GM11168 (cell line): ENCODE data around the gene PIK3R5.
"Not testable (repeated sequence)": the region's sequence is repeated elsewhere in the genome, so short reads cannot be mapped to it uniquely, and the experiment has no call there.

Source experiments
- in situ Hi-C: fragments of 300-500 bp; cut with MboI; formaldehyde crosslinking; loops from one replicate; pipeline ENCODE4 v1.12.0; 2022; ENCODE audit warnings: low sequenced_read_pairs; ENCODE audit not compliant: unreplicated experiment

Gene PIK3R5

DNA sequence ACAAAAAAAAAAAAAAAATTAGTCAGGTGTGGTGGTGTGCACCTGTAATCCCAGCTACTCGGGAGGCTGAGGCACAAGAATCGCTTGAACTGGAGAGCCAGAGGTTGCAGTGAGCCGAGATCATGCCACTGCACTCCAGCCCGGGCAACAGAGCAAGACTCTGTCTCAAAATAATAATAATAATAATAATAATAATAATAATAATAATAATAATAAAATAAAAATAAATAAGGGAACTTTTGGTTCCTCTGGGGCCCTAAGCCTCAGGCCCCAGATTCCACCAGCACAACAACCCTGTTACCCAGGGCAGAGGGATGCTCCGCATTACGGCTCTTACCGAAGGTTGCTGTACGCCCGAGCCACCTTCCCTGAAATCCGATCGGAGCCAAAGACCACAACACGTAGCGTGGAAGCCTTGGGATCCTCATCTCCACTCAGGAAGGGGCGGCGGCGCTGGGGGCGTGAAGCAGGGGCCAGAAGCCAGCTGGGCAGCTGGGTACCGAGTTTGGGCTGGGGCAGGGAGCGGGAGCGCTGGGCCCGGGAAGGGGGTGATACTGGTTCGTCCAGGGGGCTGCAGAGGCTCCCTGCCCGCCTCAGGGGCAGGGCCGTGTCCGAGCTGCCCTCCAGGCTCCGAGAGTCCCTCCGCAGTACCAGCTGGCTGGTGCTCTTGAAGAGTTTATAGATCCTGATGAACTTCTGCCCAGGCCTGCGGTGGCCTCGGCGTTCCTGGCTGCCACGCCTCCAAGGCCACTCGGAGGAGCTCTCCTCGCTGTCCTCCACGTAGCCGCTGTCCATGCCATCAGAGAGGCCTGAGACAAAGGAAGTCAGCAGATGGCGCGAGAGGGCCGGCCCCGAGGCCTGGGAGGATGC is 77.4 kb downstream of the PIK3R5 start:
- in situ Hi-C loops, result no loop called here

DNA sequence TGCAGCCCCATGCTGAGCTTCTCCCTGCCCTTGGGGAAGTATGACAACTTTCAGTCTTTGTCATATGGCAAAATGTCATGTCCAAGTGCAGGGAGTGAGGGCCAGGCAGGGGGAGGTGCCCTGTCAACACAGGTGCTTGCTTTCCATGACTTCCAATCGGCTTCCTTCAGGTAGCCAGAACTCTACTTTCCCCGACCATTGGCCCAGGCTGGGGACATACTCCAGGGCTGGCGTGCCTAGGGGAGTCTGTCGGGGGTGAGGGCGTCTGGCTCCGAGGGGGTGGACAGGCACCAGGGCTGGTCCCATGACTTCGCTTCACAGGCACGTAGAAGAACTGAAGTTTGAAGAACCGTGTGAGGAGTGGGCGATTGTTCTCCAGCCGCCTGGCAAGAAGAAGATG is 78.2 kb downstream of the PIK3R5 start:
- in situ Hi-C loops, result no loop called here

DNA sequence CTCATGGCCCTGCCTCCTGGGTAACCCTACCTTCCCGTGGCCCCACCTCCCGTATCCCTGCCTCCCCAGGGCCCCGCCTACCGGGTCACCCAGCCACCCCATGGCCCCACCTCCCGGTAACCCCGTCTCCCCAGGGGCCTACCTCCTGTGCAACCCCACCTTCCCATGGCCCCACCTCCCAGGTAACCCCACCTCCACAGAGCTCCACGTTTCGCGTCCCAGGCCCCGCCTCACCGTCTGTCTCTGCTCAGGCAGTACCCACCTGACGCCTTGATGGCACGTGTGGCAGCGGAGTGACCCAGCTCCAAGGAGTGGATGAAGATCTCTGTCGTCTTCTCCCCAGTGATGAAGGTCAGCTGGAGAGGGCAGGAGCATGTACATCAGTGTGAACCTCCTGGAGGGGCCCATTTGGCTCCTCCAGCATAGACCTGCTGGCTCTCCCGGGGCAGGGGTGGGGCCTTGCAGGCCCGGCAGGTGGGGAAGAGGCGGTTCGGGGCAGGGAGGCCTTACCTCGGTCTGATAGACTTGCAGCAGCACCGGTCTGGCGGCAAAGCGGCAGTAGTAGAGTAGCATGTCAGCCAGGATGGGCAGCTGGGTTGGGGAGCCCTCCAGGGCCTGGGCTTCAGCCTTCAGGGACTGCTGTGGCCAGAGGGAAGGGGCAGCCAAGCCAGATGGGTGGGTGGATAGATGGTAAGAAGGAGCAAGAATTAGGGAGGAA is 79.4 kb downstream of the PIK3R5 start:
- in situ Hi-C loops, result no loop called here

DNA sequence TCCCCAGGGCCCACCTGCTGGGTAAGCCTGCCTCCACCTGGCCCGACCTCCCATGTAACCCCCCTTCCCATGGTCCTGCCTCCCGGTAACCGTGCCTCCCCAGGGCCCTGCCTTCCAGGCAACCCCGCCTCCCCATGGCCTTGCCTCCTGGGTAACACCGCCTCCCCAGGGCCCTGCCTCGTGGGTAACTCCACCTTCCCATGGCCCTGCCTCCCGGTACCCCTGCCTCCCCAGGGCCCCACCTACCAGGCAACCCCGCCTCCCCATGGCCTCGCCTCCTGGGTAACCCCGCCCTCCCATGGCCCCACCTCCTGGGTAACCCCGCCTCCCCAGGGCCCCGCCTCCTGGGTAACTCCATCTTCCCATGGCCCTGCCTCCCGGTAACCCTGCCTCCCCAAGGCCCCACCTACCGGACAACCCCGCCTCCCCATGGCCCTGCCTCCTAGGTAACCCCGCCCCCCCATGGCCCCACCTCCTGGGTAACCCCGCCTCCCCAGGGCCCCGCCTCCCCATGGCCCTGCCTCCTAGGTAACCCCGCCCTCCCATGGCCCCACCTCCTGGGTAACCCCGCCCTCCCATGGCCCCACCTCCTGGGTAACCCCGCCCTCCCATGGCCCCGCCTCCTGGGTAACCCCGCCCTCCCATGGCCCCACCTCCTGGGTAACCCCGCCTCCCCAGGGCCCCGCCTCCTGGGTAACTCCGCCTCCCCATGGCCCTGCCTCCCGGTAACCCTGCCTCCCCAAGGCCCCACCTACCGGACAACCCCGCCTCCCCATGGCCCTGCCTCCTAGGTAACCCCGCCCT is 80.1 kb downstream of the PIK3R5 start:
- in situ Hi-C loops, result not testable (repeated sequence)

DNA sequence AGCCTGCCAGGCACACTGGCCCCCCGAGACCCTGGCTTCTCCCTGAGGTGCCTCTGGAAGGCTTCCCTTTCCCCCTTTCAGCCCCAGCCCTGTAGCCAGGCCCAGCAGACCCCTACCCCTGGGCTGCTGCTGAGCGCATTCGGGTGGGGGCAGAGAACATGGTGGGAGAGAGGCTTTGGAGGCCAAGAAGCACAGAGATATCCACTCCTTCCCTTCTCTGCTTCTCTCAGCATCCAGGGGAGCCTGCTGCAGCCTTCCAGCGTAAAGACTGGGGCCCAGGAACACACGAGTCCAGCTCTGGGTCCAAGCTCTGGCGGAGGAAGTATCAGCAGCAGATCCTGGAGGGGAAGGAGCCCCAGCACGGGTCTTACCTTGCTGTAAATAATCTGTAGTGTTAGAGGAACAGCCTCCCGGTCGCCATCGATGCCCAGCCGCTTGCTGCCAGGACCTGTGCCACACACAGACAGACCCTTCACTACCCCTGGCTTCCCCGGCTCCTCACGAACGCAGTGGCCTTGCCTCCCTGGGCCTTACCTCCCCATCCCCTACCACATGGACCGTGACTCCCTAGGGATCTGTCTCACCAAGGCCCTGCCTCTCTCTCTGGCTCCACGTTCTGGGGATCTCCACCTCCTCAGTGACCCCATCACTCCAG is 81.0 kb downstream of the PIK3R5 start:
- in situ Hi-C loops, result no loop called here

DNA sequence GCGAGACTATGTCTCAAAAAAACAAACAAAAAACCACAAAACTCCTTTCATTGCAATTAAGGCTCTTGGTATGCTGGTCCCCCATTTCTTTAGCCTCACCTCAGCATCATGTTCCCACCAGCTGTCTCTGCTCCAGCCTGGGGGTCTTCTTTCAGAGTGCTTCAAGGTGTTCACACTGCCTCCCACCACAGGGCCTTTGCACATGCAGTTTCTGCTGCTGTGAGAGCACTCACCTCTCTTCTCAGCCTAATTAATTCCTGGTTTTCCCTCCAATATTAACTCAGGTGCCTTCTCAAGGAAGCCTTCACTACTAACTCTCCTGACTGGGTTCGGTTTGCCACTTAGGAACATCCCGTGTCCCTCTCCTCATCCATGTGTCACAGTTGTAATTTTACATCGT is 82.2 kb downstream of the PIK3R5 start:
- in situ Hi-C loops, result no loop called here

DNA sequence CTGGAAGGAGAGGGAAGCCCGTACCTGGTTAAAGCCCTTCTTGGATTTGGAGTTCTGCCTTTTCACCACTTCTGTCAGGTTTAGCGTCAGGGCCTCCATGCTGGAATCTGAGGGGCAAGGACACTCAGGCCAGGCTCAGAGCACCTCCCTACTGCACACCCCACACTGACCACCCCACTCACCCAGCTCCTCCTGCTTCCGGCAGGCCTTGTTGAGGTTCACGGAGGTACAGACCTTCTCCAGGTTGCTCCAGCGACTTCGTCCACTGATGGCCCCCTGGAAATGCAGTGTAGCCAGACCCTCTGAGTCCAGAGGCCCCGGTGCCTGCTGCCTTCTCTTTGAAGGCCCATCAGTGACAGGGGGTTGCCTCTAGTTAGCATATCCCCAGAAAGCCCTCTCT is 83.9 kb downstream of the PIK3R5 start:
- in situ Hi-C loops, result no loop called here

DNA sequence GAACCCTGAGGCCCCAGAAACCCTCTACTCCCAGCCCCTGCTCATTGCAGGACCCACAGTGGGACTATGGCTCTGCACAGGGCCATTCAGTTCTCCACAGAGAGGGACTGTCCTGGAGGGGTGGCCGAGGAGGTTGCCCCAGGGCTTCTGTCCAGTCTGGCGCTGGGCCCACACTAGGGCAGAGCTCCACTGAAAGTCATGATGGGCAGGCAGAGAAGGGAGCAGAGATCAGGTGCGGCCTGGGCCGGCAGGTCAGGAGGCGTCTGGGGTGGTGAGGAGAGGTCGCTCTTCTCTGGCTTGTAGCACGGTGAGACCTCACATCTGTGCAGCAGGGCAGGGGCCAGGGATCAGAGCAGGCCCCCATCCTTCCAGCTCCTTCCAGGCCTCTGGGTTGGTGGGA is 85.0 kb downstream of the PIK3R5 start:
- in situ Hi-C loops, result no loop called here

DNA sequence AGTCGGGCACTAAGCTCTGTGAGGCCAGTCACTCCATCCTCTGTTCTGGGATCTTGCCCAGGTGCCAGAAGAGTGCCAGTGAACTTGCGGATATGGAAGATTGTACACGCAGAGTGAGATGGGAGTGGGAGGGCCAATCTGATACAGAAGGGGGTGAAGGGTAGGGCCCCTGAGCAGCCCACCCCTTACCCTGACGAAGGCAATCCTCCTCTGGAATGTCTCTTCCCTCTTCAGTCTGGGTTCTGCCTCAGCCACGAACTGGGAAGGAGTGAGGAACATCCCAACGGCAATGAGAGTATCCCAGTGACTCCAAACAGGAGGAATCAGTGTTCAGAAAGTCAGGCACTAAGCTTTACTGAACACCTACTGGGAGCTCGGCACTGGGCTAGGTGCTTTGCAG is 86.1 kb downstream of the PIK3R5 start:
- in situ Hi-C loops, result no loop called here

DNA sequence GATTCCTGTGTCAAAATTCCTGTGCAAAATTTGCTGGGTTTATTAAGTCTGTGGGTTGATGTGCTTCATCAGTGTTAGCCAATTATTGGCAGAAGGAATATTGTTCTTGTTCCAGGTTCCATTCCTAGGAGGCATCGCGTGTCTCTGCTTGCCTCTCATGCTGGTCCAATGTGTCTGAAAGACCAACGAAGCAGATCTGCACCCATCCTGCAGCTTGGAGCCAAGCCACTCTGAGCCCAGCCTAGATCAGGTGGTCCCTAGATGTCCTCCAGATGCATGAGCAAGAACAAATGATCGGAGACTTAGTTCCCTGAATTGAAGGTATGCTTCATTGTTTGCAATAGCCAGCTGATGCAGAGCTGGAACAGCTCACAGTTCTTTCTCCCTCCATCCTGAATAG is 87.5 kb downstream of the PIK3R5 start:
- in situ Hi-C loops, result no loop called here

DNA sequence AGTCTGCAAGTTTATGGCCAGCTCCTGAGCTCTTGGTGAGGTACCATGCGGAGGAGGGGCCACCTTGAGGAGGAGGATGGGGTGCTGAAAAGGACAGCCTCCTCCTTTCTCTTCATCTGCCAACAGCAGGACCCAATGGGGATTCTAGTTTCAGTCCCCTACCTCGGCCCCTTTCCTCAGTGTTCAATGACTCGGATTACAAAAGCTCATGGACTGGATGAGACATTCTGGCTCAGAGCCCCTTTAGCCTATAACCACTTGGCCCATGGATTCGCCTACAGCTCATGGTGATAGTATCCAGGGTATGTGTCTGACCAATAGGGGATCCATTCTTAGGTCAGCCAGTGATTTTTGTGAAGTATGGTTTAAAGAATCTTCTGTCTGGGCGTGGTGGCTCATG is 89.5 kb downstream of the PIK3R5 start:
- in situ Hi-C loops, result no loop called here

DNA sequence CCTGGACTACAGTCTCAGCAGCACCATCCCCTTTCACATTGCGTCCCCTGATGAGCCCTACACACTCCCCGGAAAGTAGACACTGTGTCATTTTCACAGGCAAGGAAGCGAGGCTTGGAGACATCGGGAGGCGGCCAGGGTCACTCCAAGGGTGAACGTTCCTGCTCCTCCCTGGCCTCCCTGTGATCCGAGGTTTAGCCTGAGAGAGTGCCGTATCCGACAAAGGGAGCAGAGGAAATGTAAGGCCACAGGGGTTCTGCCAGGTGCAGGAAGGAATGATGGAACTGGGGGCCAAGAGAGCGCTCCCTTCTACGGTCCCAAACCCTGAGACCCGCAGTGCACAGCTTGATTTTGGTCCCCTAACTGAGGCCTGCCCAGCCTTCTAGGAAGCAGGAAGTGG is 90.1 kb downstream of the PIK3R5 start:
- in situ Hi-C loops, result no loop called here

DNA sequence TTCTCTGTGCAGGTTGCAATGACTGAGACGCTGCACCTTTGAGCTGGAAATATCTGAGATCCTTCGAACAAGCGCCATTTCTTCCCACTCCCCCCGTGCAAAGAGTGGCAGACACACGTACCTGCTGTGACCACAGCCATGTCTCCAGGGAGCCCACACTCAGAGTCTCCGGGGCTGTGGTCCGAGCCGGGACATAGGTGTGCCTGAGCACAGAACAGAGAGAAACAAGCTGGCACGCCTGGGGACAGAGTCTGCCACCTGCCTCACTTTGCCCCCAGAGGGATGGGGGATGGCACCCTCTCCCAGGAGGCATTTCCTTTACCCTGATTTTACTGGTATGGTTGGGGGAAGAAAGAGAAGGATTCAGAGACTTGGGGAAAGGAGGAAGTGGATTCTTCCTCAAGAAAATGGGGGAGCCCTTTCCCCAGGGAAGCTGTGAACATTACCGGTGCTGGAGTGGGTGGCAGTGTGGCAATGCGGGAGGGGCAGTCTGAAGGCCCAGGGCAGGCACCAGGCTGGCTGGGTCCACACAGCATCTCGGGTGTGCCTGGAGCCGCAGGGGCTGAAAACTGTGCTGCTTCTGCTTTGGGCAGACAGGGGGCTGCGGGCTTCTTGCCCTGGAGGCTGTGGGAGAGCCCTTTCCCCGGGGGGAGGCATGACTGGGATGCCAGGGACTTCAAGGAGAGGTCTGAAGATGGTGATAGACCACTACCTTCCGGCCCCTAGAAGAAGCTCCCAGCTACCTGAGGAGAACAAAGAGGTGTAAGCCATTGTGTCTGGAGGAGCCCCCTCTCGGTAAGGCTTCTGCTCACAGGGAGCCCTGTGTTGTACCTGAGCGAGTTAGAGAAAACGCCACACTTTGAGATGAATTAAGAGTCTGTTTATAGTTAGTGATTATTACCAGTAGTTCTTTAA is 91.4 kb downstream of the PIK3R5 start:
- in situ Hi-C loops, result no loop called here

DNA sequence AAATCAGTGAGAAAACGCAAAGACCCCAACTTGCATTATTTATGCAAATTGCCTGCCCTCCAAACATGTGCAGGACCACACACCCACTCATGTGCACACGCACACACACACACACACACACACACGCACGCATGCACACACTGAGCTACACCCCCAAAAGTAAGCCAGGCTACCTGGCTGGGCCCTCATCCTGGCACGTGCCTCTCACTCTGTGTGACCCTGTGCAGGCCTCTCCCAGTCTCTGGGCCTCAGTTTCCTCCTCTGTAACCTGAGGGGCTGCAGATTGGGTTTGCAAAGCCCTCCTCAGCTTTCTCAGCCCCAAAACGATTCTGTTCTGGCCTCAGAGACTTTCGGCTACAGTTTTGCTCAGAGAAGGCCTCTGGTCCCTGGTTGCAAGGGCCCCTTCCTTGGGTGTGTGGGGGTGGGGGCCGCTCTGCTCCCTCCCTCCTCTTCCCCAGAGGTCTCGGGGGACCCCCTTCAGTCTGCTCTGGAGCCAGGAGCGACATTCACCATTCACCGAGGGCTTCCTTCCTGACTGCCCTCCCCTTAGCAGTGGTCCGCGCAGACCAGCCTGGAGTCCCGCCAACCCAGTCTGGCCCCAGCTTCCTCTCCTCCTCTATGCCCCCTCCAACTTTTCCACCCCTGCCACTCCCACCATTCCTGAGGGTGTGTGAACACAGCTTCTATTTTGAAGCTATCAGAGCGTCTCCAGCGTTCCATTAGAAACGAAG is 92.6 kb downstream of the PIK3R5 start:
- in situ Hi-C loops, result no loop called here

DNA sequence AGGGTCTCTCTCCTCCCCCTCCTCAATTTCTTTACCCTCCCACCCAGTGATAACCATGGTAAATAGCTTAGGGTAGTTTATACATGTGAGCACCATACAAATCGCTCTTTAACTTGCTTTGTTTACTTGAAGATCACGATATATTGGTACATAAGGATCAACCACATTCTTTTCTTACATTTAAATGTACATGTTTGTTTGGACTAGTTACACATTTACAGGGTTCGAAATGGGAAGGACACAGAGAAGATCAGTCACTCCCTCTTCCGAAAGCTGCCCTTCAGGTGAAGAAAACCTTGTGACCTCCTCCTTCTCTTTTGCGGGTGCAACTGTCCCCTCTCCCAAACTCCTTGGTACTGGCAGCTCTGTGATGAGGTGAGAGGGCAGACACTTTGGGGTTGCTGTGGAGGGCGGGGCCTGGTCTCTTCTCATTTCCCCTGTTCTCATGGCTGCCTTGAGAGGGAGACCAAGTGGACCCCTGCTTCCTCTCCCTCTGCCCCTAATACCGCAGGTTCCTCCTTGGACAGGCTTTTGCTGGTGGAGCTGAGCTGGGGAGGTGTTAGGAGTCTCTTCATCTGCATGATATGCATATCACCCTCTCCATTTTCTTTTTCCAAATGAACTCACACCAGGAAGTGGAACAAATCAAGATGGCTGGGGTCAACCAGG is 93.3 kb downstream of the PIK3R5 start:
- in situ Hi-C loops, result no loop called here

DNA sequence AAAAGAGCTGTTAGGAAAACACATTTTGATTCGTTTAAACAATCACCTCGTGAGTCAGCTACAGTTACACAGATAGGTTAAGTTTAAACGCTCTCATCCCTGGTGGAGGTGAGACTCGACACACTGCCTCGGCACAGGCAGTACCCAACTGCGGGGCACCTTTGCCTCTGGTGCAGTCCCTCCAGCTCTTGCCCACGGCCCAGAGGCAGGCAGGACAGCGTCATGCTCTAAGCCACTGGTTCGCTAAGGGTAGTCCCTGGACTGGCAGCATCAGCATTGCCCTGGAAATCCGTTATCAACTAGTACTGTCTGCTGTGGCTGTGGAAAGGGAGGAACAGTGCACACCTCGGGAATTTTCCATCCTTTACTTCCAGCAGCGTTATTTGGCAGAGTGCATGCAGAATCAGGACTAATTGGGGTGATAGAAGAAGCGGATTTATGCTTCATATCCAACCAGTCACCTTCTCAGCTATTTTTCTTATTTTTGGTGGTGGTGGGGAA is 94.4 kb downstream of the PIK3R5 start:
- in situ Hi-C loops, result no loop called here

DNA sequence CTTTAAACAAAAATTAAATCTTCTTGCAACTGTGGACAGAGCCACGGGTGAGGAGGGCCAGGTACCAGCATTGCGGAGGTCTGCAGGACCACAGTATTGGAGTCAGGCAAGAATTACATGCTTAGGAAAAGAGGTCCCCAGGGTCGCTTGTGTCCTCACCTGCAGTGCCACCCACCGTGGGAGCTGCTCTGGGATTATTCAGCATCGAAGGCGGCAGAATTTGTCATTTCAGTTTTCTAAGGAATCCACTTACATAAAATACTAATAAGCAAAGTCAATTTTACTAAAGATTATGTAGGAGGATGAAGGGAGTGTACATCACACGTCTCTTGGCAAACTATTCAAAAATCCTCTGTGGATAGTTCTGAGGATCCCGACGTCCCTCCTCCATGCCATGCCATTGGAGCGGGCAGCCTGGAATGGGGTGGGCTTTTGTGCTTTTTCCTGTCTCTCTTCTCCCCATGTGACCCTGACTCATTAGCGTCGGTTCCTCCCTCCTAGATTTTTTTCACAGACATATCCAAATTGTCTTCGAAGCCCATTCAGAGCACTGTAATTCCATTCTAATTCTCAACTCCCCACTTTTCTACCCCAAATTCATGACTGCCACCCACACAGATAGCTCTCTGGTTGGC is 95.0 kb downstream of the PIK3R5 start:
- in situ Hi-C loops, result no loop called here
